Body of pancreas (tissue), 4 donors: ENCODE measurements around the gene PTPN1.

Experiments used
- POLR2A ChIP-seq, 3 donors: fragments of 450-650 bp; IDR thresholded peaks; one replicate each; pipeline ENCODE4 v1.6.1; 2016; ENCODE audit warnings: antibody characterized with exemption in 3 of 3, mild to moderate bottlenecking in 2 of 3
- TF ChIP-seq, protein P1 (sequence below), 7 experiments: fragments of 450-650 bp in 4 of 7; fragments of 200-600 bp in 3 of 7; sonication (generic) in 3 of 7; IDR thresholded peaks; one replicate each; pipeline ENCODE4 v1.5.1; 2016 to 2019; ENCODE audit warnings: antibody characterized with exemption in 7 of 7

DNA sequence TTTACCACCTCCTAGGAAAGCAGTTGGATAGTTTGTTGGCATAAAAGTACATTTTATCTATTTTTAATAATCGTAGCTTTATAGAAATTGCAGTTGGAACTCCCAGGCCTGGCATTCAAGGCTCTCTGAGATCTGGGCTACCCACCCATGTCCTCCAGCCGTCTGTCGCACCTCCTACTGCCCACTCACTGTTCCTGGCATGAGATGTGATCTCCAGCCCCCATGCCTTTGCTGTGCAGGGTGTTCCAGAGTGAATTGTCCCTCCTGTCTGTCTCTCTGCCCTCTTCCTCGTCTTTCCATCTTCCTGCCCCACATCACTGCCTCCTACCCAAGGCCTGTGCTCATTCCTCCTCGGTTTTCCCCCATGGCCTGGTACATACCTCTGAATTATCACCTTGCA is 50.7 kb downstream of the PTPN1 start:
- TF ChIP-seq POLR2A (IDR thresholded peaks at IDR 0.05) = no peak
- TF ChIP-seq, protein P1, sequence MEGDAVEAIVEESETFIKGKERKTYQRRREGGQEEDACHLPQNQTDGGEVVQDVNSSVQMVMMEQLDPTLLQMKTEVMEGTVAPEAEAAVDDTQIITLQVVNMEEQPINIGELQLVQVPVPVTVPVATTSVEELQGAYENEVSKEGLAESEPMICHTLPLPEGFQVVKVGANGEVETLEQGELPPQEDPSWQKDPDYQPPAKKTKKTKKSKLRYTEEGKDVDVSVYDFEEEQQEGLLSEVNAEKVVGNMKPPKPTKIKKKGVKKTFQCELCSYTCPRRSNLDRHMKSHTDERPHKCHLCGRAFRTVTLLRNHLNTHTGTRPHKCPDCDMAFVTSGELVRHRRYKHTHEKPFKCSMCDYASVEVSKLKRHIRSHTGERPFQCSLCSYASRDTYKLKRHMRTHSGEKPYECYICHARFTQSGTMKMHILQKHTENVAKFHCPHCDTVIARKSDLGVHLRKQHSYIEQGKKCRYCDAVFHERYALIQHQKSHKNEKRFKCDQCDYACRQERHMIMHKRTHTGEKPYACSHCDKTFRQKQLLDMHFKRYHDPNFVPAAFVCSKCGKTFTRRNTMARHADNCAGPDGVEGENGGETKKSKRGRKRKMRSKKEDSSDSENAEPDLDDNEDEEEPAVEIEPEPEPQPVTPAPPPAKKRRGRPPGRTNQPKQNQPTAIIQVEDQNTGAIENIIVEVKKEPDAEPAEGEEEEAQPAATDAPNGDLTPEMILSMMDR (IDR thresholded peaks at IDR 0.05) = no peak
